ENCODE data around the gene SLC4A5. TPM values are rescaled to one million over a fixed set of nuclear protein-coding genes. Genes with fewer than 3 reads are reported as not detected.

The SLC4A5 gene
- total and polyA plus RNA-seq, 2 of the 8 experiments (the other 6 are each of a cell fraction or from before 2014, with no cell fraction given), result 0.42 to 0.52 TPM

DNA sequence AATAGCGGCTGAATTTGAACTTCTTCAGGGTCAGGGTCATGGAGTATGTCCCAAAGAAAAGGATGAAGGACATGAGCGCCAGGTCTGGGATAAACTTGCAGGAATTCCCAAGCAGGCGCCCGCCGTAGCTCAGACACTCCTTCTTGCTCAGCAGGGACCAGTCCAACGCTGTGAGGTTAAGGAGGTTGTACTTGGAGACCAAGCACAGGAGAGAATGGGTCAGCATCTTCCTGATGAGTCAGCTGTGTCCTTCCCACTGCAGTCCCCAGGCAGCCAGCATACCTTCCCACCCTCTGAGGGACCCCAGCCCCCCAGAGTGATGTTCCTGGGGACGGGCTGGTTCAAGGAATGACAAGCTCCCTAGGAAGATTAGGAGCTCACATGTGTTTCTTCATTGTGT is 103.9 kb downstream of the SLC4A5 start (continued):
- TF ChIP-seq, protein P1, sequence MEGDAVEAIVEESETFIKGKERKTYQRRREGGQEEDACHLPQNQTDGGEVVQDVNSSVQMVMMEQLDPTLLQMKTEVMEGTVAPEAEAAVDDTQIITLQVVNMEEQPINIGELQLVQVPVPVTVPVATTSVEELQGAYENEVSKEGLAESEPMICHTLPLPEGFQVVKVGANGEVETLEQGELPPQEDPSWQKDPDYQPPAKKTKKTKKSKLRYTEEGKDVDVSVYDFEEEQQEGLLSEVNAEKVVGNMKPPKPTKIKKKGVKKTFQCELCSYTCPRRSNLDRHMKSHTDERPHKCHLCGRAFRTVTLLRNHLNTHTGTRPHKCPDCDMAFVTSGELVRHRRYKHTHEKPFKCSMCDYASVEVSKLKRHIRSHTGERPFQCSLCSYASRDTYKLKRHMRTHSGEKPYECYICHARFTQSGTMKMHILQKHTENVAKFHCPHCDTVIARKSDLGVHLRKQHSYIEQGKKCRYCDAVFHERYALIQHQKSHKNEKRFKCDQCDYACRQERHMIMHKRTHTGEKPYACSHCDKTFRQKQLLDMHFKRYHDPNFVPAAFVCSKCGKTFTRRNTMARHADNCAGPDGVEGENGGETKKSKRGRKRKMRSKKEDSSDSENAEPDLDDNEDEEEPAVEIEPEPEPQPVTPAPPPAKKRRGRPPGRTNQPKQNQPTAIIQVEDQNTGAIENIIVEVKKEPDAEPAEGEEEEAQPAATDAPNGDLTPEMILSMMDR (IDR thresholded peaks at IDR 0.05; ENCODE audit: control extremely low read depth in 1 of 3, insufficient read depth in 1 of 3, low read depth in 1 of 3, low read length in 3 of 3), result no peak
- no peak for TF ChIP-seq CHD2 (IDR thresholded peaks at IDR 0.05; ENCODE audit: low read length)
- TF ChIP-seq RFX5 (IDR thresholded peaks at IDR 0.05; ENCODE audit: borderline replicate concordance, low read depth, low read length), result no peak

All from H1 (cell line).